GM12801 (cell line): ENCODE data around the gene TLE3.

Experiments
- CTCF ChIP-seq: IDR thresholded peaks from one replicate; pipeline ENCODE4 v1.5.1; 2011; ENCODE audit warnings: control low read depth; ENCODE audit not compliant: insufficient read length; ENCODE audit errors: extremely low read depth

The TLE3 gene

GRCh38 chr15:70053001-70053715 lies 44.6 kb downstream of the TLE3 start:
- TF ChIP-seq CTCF, result no peak

- TF ChIP-seq CTCF, result no peak
Observed at GRCh38 chr15:70051948-70052633, 45.6 kb downstream of the TLE3 start.

- no peak for TF ChIP-seq CTCF
Observed at GRCh38 chr15:70050970-70051369, 46.7 kb downstream of the TLE3 start.

- TF ChIP-seq CTCF, result no peak
Observed at GRCh38 chr15:70050441-70050840, 47.3 kb downstream of the TLE3 start.

- no peak for TF ChIP-seq CTCF
Observed at GRCh38 chr15:70049701-70050301, 47.9 kb downstream of the TLE3 start.

- no peak for TF ChIP-seq CTCF
Observed at GRCh38 chr15:70048578-70049514, 48.9 kb downstream of the TLE3 start.

GRCh38 chr15:70048198-70048565 lies 49.5 kb downstream of the TLE3 start:
- TF ChIP-seq CTCF, result no peak
